BLaER1 treated with 17β-estradiol and CSF1 and Interleukin-3, amounts not matched to agents 10 nM and 100 nM (cell line): ENCODE results near the gene VAC14.
A peak's percentile ranks its signal among the peaks of the same experiment; 100 is the strongest.
"Not testable (repeated sequence)": the region's sequence is repeated elsewhere in the genome, so short reads cannot be mapped to it uniquely, and the experiment has no call there.

Source experiments
- H3K27ac ChIP-seq, 11 experiments: shearing (Covaris generic); formaldehyde crosslinking; 2 replicates each; pipeline ENCODE4 v1.8.1; 2022
- H3K27me3 ChIP-seq, 11 experiments: shearing (Covaris generic); formaldehyde crosslinking; 2 replicates each; pipeline ENCODE4 v1.8.1; 2022
- H3K36me3 ChIP-seq, 11 experiments: shearing (Covaris generic); formaldehyde crosslinking; 2 replicates each; pipeline ENCODE4 v1.8.1; 2022
- H3K4me1 ChIP-seq, 10 experiments: shearing (Covaris generic); formaldehyde crosslinking; 2 replicates each; pipeline ENCODE4 v1.8.1; 2022
- H3K4me2 ChIP-seq, 11 experiments: shearing (Covaris generic); formaldehyde crosslinking; 2 replicates each; pipeline ENCODE4 v1.8.1; 2022
- H3K4me3 ChIP-seq, 10 experiments: shearing (Covaris generic); formaldehyde crosslinking; 2 replicates each; pipeline ENCODE4 v1.8.1; 2022
- H3K9ac ChIP-seq, 11 experiments: shearing (Covaris generic); formaldehyde crosslinking; 2 replicates each; pipeline ENCODE4 v1.8.1; 2022
- H3K9me3 ChIP-seq, 11 experiments: shearing (Covaris generic); formaldehyde crosslinking; replicated peaks in 1 of 11; 2 replicates each; pipeline ENCODE4 v1.8.1; 2022
- H4K20me1 ChIP-seq, 11 experiments: shearing (Covaris generic); formaldehyde crosslinking; 2 replicates each; pipeline ENCODE4 v1.8.1; 2022
- Cebpa-rat ChIP-seq, 11 experiments: shearing (Covaris generic); IDR thresholded peaks; 2 replicates each; pipeline ENCODE4 v1.8.1; 2022

The VAC14 gene

GRCh38 chr16:70647441-70648359 is 153.3 kb downstream of the VAC14 start:
- Histone ChIP-seq H3K36me3 (no peaks in the 10 kb centered on the region), H4K20me1 (no peaks in the 10 kb centered on the region), H3K9me3 (no peaks in the 10 kb centered on the region), H3K27ac (no peak overlapping the region), H3K4me1 (peaks cover 0 to 3% (median 0%) of the 10 kb centered on the region in 10 experiments; a peak in 1 of 20 replicates), H3K4me3 (no peak overlapping the region), H3K4me2 (no peak overlapping the region), H3K9ac (no peak overlapping the region), H3K27me3 (no peaks in the 10 kb centered on the region)
- TF ChIP-seq Cebpa-rat (IDR thresholded peaks at IDR 0.05), result no peak

DNA sequence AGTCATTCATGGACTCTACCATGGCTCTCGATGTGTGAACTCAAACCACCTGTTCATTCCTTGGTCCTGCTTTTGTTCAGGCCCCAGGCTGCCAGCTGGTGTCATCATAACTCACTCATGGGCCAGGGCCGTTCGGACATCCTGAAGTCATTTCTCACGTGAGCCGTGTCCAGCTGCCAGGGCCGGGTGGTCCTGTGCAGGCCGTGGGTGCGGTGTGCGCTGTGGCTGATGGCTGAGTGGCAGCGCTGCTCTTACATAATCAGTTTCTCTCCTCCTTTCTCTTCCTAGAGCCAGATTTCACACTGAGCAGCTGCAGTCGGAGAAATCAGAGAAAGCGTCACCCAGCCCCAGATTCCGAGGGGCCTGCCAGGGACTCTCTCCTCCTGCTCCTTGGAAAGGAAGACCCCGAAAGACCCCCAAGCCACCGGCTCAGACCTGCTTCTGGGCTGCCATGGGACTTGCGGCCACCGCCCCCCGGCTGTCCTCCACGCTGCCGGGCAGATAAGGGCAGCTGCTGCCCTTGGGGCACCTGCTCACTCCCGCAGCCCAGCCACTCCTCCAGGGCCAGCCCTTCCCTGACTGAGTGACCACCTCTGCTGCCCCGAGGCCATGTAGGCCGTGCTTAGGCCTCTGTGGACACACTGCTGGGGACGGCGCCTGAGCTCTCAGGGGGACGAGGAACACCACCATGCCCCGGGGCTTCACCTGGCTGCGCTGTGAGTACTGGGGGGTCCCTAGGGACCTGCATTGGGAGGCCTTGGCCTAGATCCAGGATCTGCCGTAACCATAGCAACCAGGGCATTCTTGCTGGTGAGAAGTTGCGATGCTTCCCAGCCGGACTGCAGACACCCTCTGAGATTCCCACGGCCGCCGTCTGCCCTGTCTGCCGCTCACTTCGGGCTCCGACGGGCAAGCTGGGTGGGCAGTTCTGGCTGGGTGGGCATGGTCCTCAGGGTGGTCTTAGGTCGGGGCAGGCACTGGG is 154.4 kb downstream of the VAC14 start, which contains the start of gene IL34:
Gene IL34, plus strand, starts transcription at position 300 of the 982 bp plus-strand sequence. Its CDS starts 389 bp downstream, at position 689.
- H3K9ac ChIP-seq, result no peak within 1 kb of the TSS
- H3K27me3 ChIP-seq, result no peaks in the 10 kb centered on the region
- no peak within 1 kb of the TSS for H3K4me2 ChIP-seq
- no peak within 1 kb of the TSS for H3K4me3 ChIP-seq
- no peaks in the 10 kb centered on the region for H3K9me3 ChIP-seq
- no peaks in the 10 kb centered on the region for H4K20me1 ChIP-seq
- no peak for TF ChIP-seq Cebpa-rat (IDR thresholded peaks at IDR 0.05)
- peaks cover 0 to 3% (median 0%) of the 10 kb centered on the region in 10 experiments; a peak in 1 of 20 replicates for H3K4me1 ChIP-seq
- no peak within 1 kb of the TSS for H3K27ac ChIP-seq
- no peaks in the 10 kb centered on the region for H3K36me3 ChIP-seq

- no peaks in the 10 kb centered on the region for H3K36me3 ChIP-seq
- no peak overlapping the region for H3K4me3 ChIP-seq
- H3K4me2 ChIP-seq, result no peak overlapping the region
- no peaks in the 10 kb centered on the region for H3K9me3 ChIP-seq
- H3K9ac ChIP-seq, result no peak overlapping the region
- no peak overlapping the region for H3K27ac ChIP-seq
- TF ChIP-seq Cebpa-rat (IDR thresholded peaks at IDR 0.05), result no peak
- H3K4me1 ChIP-seq, result no peaks in the 10 kb centered on the region
- no peaks in the 10 kb centered on the region for H4K20me1 ChIP-seq
- no peaks in the 10 kb centered on the region for H3K27me3 ChIP-seq
Measured at GRCh38 chr16:70644763-70645597, 156.0 kb downstream of the VAC14 start.

DNA sequence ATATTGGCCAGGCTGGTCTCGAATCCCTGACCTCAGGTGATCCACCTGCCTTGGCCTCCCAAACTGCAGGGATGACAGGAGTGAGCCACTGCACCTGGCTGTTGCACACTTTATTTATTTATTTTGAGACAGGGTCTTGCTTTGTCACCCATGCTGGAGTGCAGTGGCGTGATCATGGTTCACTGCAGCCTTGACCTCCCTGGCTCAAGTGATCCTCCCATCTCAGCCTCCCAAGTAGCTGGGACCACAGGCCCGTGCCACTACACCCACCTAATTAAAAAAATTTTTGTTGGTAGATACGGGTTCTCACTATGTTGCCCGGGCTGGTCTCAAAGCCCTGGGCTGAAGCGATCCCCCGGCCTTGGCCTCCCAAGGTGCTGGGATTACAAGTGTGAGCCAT is 157.7 kb downstream of the VAC14 start:
- not testable (repeated sequence) for H4K20me1 ChIP-seq, H3K4me1 ChIP-seq, H3K27ac ChIP-seq, H3K4me3 ChIP-seq, H3K9me3 ChIP-seq, H3K36me3 ChIP-seq, H3K27me3 ChIP-seq, H3K9ac ChIP-seq, H3K4me2 ChIP-seq

DNA sequence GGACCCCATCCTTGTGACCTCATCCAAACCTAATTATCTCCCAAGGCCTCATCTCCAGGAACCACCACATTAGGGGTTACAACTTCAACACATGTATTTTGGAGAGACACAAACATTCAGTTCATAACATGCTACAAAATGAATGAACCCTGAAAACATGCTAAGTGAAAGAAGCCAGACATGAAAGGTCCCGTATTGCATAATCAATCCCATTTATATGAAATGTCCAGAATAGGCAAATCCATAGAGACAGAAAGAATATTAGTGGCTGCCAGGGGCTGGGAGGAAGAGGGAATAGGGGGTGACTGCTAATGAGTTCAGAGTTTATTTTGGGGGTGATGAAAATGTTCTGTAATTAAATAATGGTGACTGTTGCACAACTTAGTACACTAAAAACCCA is 158.3 kb downstream of the VAC14 start:
- Histone ChIP-seq H3K9ac (no peak overlapping the region), H3K4me1 (no peaks in the 10 kb centered on the region), H3K27ac (no peak overlapping the region), H3K27me3 (no peaks in the 10 kb centered on the region), H3K9me3 (no peaks in the 10 kb centered on the region), H3K36me3 (no peaks in the 10 kb centered on the region), H3K4me2 (no peak overlapping the region), H4K20me1 (no peaks in the 10 kb centered on the region), H3K4me3 (no peak overlapping the region)
- TF ChIP-seq Cebpa-rat (IDR thresholded peaks at IDR 0.05), result peak in 1 of 11 experiments; percentile 19; a peak in 1 of 22 replicates

DNA sequence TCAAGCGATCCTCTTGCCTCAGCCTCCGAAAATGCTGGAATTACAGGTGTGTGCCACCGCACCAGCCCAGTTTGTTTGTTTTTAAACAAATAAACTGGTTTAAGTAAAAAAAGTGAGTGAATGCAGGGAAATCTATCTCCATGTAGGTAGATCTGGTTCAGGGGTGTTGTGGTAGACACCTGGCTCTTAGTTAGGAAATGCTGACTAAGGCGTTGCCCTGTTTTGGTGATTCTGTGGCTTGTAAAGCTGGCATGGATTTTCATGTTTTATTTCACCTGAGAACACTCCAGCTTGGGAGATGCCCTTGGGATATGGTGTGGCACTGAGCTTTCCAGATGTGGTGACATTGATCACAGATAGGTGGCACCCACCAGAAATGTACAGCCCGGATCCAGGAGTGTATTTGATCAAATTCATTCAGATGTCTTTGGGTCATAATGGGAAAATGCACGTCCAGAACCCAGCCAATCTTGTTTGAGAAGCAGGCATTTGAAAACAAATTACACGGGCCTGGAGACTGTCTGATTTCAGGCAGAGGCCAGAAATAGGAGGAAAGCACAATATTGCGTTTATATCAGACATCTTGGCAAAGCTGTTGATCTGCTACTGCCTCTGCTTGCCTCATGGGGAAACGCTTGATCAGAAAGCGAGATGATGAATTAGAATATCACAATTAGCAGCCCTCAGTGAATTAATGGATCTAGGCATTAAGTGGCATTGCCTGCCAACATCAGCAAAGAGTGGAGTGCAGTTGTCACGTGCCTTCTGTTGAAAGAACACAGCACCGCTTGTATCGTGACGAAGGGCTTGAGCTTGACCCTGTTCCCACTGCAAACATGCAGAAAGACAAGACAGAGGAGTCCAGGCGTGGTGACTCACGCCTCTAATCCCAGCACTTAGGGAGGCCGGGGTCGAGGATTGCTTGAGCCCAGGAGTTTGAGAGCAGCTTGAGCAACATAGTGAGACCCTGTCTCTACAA is 161.9 kb downstream of the VAC14 start:
- Histone ChIP-seq H3K4me2 (no peak overlapping the region), H3K9me3 (no peaks in the 10 kb centered on the region), H3K9ac (no peak overlapping the region), H3K27me3 (no peaks in the 10 kb centered on the region), H3K4me1 (no peaks in the 10 kb centered on the region), H3K36me3 (no peaks in the 10 kb centered on the region), H4K20me1 (no peaks in the 10 kb centered on the region), H3K27ac (no peak overlapping the region), H3K4me3 (no peak overlapping the region)
- no peak for TF ChIP-seq Cebpa-rat (IDR thresholded peaks at IDR 0.05)
